ENCODE measurements around the gene GULP1. TPM values are rescaled to one million over a fixed set of nuclear protein-coding genes. Genes with fewer than 3 reads are reported as not detected.

Gene GULP1
- total RNA-seq, 1 donor from 2014 or later = 19.9 TPM

- DNase-seq (ENCODE audit: low spot score) = no peak
Measured at GRCh38 chr2:188367164-188367563, 75.5 kb downstream of the GULP1 start.

GRCh38 chr2:188369365-188369764 lies 77.7 kb downstream of the GULP1 start:
- no peak for DNase-seq (ENCODE audit: low spot score)

- no peak for DNase-seq (ENCODE audit: low spot score)
Measured at GRCh38 chr2:188378371-188378950, 86.8 kb downstream of the GULP1 start.

GRCh38 chr2:188379748-188380147 lies 88.1 kb downstream of the GULP1 start:
- no peak for DNase-seq (ENCODE audit: low spot score)

GRCh38 chr2:188380280-188380679 lies 88.6 kb downstream of the GULP1 start:
- DNase-seq (ENCODE audit: low spot score) = no peak

- DNase-seq (ENCODE audit: low spot score) = no peak
Measured at GRCh38 chr2:188381614-188382013, 89.9 kb downstream of the GULP1 start.

- DNase-seq (ENCODE audit: low spot score) = no peak
Measured at GRCh38 chr2:188382107-188382506, 90.4 kb downstream of the GULP1 start.

- DNase-seq (ENCODE audit: low spot score) = no peak
Measured at GRCh38 chr2:188383158-188383557, 91.5 kb downstream of the GULP1 start.

GRCh38 chr2:188385857-188386256 lies 94.2 kb downstream of the GULP1 start:
- no peak for DNase-seq (ENCODE audit: low spot score)

GRCh38 chr2:188388831-188389230 lies 97.2 kb downstream of the GULP1 start:
- DNase-seq (ENCODE audit: low spot score) = no peak

GRCh38 chr2:188391354-188391753 lies 99.7 kb downstream of the GULP1 start:
- no peak for DNase-seq (ENCODE audit: low spot score)

- no peak for DNase-seq (ENCODE audit: low spot score)
Measured at GRCh38 chr2:188394931-188395472, 103.3 kb downstream of the GULP1 start.

GRCh38 chr2:188395903-188396689 lies 104.4 kb downstream of the GULP1 start:
- DNase-seq (ENCODE audit: low spot score) = no peak

GRCh38 chr2:188399159-188399558 lies 107.5 kb downstream of the GULP1 start:
- DNase-seq (ENCODE audit: low spot score) = no peak

- no peak for DNase-seq (ENCODE audit: low spot score)
Measured at GRCh38 chr2:188403676-188404075, 112.0 kb downstream of the GULP1 start.

GRCh38 chr2:188404341-188405004 lies 112.8 kb downstream of the GULP1 start:
- no peak for DNase-seq (ENCODE audit: low spot score)

GRCh38 chr2:188406414-188406813 lies 114.7 kb downstream of the GULP1 start:
- no peak for DNase-seq (ENCODE audit: low spot score)

GRCh38 chr2:188410504-188411235 lies 119.0 kb downstream of the GULP1 start:
- DNase-seq (ENCODE audit: low spot score) = no peak

GRCh38 chr2:188412190-188412589 lies 120.5 kb downstream of the GULP1 start:
- no peak for DNase-seq (ENCODE audit: low spot score)

GRCh38 chr2:188414411-188414810 lies 122.7 kb downstream of the GULP1 start:
- no peak for DNase-seq (ENCODE audit: low spot score)

GRCh38 chr2:188414869-188415753 lies 123.4 kb downstream of the GULP1 start:
- no peak for DNase-seq (ENCODE audit: low spot score)
